Bronchial epithelial cell (primary cell): ENCODE data around the gene PLEKHM3. TPM values are rescaled to one million over a fixed set of nuclear protein-coding genes. Genes with fewer than 3 reads are reported as not detected.
A peak's percentile ranks its signal among the peaks of the same experiment; 100 is the strongest.

Experiments used
- DNase-seq: peaks from one replicate; pipeline ENCODE4 v3.0.0-alpha.2; 2010; ENCODE audit warnings: low read depth
- FAIRE-seq: peaks from 2 replicates; lab custom pipeline; 2011; peaks lifted over from hg19 to GRCh38; lab: Jason Lieb, UNC
- H3K27me3 ChIP-seq: 2 replicates; pipeline ENCODE4 v1.5.1; 2011; ENCODE audit warnings: low read length; ENCODE audit not compliant: control insufficient read depth, insufficient read depth
- H3K36me3 ChIP-seq: 2 replicates; pipeline ENCODE4 v1.5.1; 2011; ENCODE audit warnings: low read length; ENCODE audit not compliant: control insufficient read depth, insufficient read depth
- H3K4me3 ChIP-seq: 2 replicates; pipeline ENCODE4 v1.5.1; 2011; ENCODE audit warnings: mild to moderate bottlenecking, low read depth, low read length, control low read depth
- CTCF ChIP-seq: IDR thresholded peaks from 2 replicates; pipeline ENCODE4 v1.5.1; 2011; ENCODE audit warnings: mild to moderate bottlenecking, moderate library complexity, low read length, control low read depth, inconsistent platforms; ENCODE audit not compliant: insufficient read depth, severe bottlenecking
- total RNA-seq: library from RNA; depleted of rRNA; stranded (reverse); fragments of >200 nt; gene quantifications from 2 replicates; pipeline ENCODE4 v1.2.1, GENCODE V29; 2014

Gene PLEKHM3
- total RNA-seq, 1 donor from 2014 or later = 9.5 TPM

DNA sequence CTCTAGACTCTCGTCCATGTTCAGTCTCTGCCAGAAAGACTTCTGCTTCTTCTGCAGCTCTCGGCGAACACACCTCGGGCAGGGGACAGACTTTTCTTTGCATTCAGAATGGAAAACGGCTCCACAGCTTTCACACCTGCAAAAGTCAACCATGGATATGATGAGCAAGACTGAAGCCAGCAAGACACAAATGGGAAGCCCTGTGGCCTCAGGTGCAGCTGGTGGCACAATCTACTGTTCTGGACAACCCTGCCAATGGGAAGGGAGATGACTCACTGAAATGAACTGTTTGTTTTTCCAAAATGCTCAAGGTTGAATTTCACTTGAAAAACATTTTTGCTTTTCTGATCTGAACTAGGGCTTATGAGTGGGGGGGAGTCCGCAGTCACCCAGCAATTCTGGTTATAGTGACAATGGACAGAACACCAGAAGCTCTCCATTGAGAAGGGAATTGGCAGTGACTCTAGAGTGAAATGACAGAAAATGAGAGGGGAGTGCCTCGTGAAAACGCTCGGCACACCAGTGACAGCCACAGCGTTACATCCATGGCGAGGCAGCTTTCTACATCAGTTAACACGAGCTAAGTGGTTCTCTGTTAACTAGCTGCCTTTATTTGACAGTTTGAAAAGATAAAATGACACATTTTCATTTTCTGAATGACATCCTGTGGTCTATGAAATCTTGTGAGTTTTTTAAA, 196.8 kb downstream of the PLEKHM3 start:
- FAIRE-seq = no peak

GRCh38 chr2:207825978-207826377, 199.3 kb downstream of the PLEKHM3 start:
- Histone ChIP-seq H3K27me3 (no peaks in the 10 kb centered on the region), H3K36me3 (peaks cover 1% of the 10 kb centered on the region), H3K4me3 (no peak overlapping the region)
- no peak for DNase-seq
- FAIRE-seq = no peak
- TF ChIP-seq CTCF = no peak

More for the DNA sequence above, 196.8 kb downstream of the PLEKHM3 start:
- no peak for TF ChIP-seq CTCF
- no peak overlapping the region for H3K4me3 ChIP-seq
- H3K27me3 ChIP-seq = no peaks in the 10 kb centered on the region
- peaks cover 1% of the 10 kb centered on the region for H3K36me3 ChIP-seq
- peak; percentile 58 for DNase-seq

GRCh38 chr2:207825045-207825954, 200.0 kb downstream of the PLEKHM3 start:
- no peaks in the 10 kb centered on the region for H3K27me3 ChIP-seq

DNA sequence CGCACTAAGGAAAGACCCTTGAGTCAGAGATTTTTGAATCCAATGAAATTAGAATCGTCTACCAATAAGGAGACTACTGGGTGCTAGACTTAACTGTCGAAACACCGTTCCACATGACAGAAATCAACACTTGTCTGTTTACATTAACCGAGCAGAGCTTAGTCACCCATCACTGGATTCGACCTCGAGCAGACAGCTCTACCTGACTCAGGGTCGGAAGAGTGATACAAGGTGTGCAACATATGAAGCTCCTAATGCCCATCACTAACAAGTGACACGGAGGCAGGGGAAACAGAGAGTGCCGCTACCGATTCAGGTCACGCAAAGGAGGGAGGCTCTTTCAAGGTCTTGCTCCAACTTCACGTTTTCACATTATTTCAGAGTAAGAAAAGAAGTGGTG, 201.5 kb downstream of the PLEKHM3 start:
- H3K4me3 ChIP-seq = no peak overlapping the region
- FAIRE-seq (peak; percentile 86), DNase-seq (peak; percentile 58)
- TF ChIP-seq CTCF = no peak
- H3K36me3 ChIP-seq = peaks cover 1% of the 10 kb centered on the region
- no peaks in the 10 kb centered on the region for H3K27me3 ChIP-seq

More at GRCh38 chr2:207825045-207825954, 200.0 kb downstream of the PLEKHM3 start:
- FAIRE-seq (no peak), DNase-seq (no peak)
- no peak overlapping the region for H3K4me3 ChIP-seq
- H3K36me3 ChIP-seq = peaks cover 1% of the 10 kb centered on the region
- no peak for TF ChIP-seq CTCF

DNA sequence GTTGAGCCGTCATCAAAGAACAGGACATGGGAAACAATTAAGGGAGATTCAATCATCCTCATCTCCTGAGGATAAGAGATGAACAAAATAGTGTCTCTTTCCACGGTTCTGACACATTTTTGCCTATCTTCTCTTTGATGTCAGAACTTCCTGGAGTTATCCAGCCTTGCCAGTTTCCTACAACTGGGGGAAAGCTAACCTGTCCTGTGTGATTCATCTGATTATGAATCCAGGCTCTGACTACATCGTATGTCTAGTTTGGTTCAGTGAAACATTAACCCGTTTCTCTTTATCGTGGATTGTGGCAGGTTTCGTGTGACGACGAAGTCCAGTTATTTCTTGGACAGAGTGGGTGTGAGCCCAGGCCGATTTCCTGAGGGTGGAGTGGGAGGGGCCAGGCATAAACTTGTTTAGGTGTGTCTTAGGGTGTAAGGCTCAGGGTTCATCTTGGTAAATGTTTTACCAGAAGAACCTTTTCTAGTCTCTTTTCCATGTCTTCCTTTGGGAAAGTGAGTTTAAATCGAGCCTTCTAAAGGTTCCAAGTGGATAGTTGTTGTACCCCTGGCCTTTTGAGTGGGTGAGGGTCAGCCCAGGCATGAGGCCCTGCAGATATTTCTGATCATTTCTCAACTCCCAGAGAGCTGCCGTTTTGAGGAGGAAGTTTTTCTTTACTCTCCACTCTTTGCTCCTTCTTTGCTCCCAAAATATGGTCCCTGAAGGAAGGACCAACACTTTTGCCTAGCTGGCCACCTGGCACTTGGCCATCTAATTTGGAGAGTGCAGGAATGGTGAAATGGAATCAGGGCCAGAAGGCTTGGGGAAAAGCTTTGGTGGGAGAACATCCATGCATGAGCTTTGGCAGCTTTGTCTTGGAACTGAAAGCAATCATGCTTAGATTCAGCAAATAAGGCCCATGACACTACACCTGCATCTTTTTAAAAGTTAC, 205.2 kb downstream of the PLEKHM3 start:
- no peaks in the 10 kb centered on the region for H3K36me3 ChIP-seq
- TF ChIP-seq CTCF = no peak
- FAIRE-seq (peak; percentile 75), DNase-seq (peak; percentile 91)
- H3K4me3 ChIP-seq = no peak overlapping the region
- H3K27me3 ChIP-seq = no peaks in the 10 kb centered on the region
